ENCODE measurements around the gene SLC6A11. TPM values are rescaled to one million over a fixed set of nuclear protein-coding genes. Genes with fewer than 3 reads are reported as not detected.

SLC6A11 gene
- total and polyA plus RNA-seq, 2 of the 8 experiments (the other 6 are each of a cell fraction or from before 2014, with no cell fraction given), result 0.78 to 1.5 TPM

- no peak overlapping the region for H4K8ac ChIP-seq (ENCODE audit: extremely low read depth, insufficient read depth, low read length)
- DNase-seq (ENCODE audit: low read depth in 1 of 2, low spot score in 2 of 2) (no peak), FAIRE-seq (no peak)
- CTCF ChIA-PET (ENCODE audit: partially characterized antibody), result interaction anchor here (1.5 kb wide), 1 partner anchor 96 kb away, joined by 3 read pairs; no protein-coding TSS in a partner anchor
- no peak overlapping the region for H3K4ac ChIP-seq (replicated peaks; ENCODE audit: insufficient read length, low read depth, low read length)
- H3K18ac ChIP-seq (ENCODE audit: extremely low read depth, low read length), result no peak overlapping the region
- POLR2A ChIA-PET (ENCODE audit: partially characterized antibody), result no interaction called here
- no peaks in the 10 kb centered on the region for H3K79me2 ChIP-seq (ENCODE audit: control insufficient read depth in 1 of 2, insufficient read depth in 2 of 2, low read length in 2 of 2)
- H4K91ac ChIP-seq (replicated peaks; ENCODE audit: insufficient read length, low read length), result no peak overlapping the region
- H2AK5ac ChIP-seq (ENCODE audit: low read depth, low read length), result no peak overlapping the region
- WGBS, 2 experiments (ENCODE audit: extremely low coverage in 1 of 2, insufficient coverage in 1 of 2, insufficient read length in 1 of 2, insufficient replicate concordance in 2 of 2, low coverage in 1 of 2, low lambda C conversion rate in 2 of 2, missing lambda C conversion rate in 1 of 2), result 96% methylated on average over 2 of the region's 2 CpGs; no CpG with 5 or more reads in 1 of the 2 experiments
- H4K20me1 ChIP-seq (replicated peaks in 1 of 2; ENCODE audit: control insufficient read depth in 1 of 2, insufficient read depth in 2 of 2, low read length in 2 of 2), result no peaks in the 10 kb centered on the region
- H3K56ac ChIP-seq (replicated peaks; ENCODE audit: insufficient read length, low read depth, low read length), result no peak overlapping the region
- no peak overlapping the region for H2AFZ ChIP-seq (ENCODE audit: low read length)
- H2BK12ac ChIP-seq (ENCODE audit: low read depth, low read length), result no peak overlapping the region
- H3K79me1 ChIP-seq (ENCODE audit: low read depth, low read length), result no peaks in the 10 kb centered on the region
- H2BK20ac ChIP-seq (ENCODE audit: low read length), result no peak overlapping the region
- H3K14ac ChIP-seq (ENCODE audit: insufficient read length), result no peak overlapping the region
- TF ChIP-seq JUND (IDR thresholded peaks at IDR 0.05; ENCODE audit: low read length) (no peak), RBBP5 (IDR thresholded peaks at IDR 0.05; ENCODE audit: borderline replicate concordance, low read depth, low read length) (no peak), E2F6 (IDR thresholded peaks at IDR 0.05) (no peak), CBX5 (IDR thresholded peaks at IDR 0.05; ENCODE audit: low read depth, low read length) (no peak), BCL11A (IDR thresholded peaks at IDR 0.05; ENCODE audit: low read depth in 2 of 2, low read length in 2 of 2) (no peak), ZNF274 (IDR thresholded peaks at IDR 0.05; ENCODE audit: borderline replicate concordance, extremely low read depth, low read length) (no peak), CTCF (IDR thresholded peaks at IDR 0.05; ENCODE audit: control extremely low read depth in 1 of 3, insufficient read depth in 1 of 3, low read depth in 1 of 3, low read length in 3 of 3) (no peak), CREB1 (IDR thresholded peaks at IDR 0.05) (no peak)
- no peak overlapping the region for H3K27ac ChIP-seq (ENCODE audit: low read depth, low read length)
- H3K4me1 ChIP-seq (replicated peaks in 1 of 4; ENCODE audit: control insufficient read depth in 3 of 4, insufficient read depth in 4 of 4, low read length in 3 of 4), result no peaks in the 10 kb centered on the region
- H3K36me3 ChIP-seq (ENCODE audit: control insufficient read depth in 2 of 4, insufficient read depth in 4 of 4, low read length in 3 of 4), result no peaks in the 10 kb centered on the region
- H3K4me3 ChIP-seq (ENCODE audit: extremely low read depth in 1 of 4, insufficient read depth in 2 of 4, low read depth in 3 of 4, low read length in 4 of 4), result no peak overlapping the region
- H4K5ac ChIP-seq (ENCODE audit: insufficient read length, low read depth, low read length), result no peak overlapping the region
- no peaks in the 10 kb centered on the region for H3K23me2 ChIP-seq (ENCODE audit: low read depth, low read length)
- H3K4me2 ChIP-seq (ENCODE audit: insufficient read depth in 1 of 2, low read depth in 2 of 2, low read length in 2 of 2), result no peak overlapping the region
- no peak overlapping the region for H3K9ac ChIP-seq (replicated peaks in 1 of 4; ENCODE audit: extremely low read depth in 1 of 4, low read depth in 3 of 4, low read length in 3 of 4)
- H3K23ac ChIP-seq (ENCODE audit: insufficient read length), result no peak overlapping the region
- peaks cover 12 to 16% of the 10 kb centered on the region in 2 experiments; a peak in 3 of 4 replicates for H3K9me3 ChIP-seq (ENCODE audit: insufficient read depth in 2 of 2, low read depth in 1 of 2, low read length in 1 of 2)
- no peak overlapping the region for H2BK15ac ChIP-seq (ENCODE audit: low read length)
- no peak overlapping the region for H2BK5ac ChIP-seq (ENCODE audit: low read depth, low read length)
- no peaks in the 10 kb centered on the region for H3K27me3 ChIP-seq (replicated peaks in 1 of 4; ENCODE audit: control insufficient read depth in 3 of 4, extremely low read depth in 1 of 4, insufficient read depth in 3 of 4, low read length in 3 of 4)
- no peak overlapping the region for H2BK120ac ChIP-seq (replicated peaks; ENCODE audit: low read depth, low read length)
Measured at GRCh38 chr3:10911350-10912002, 95.4 kb downstream of the SLC6A11 start.

Measured in H1 (cell line).